Mesothelial cell of epicardium (in vitro differentiated cells): ENCODE data around the gene CD302. TPM values are rescaled to one million over a fixed set of nuclear protein-coding genes. Genes with fewer than 3 reads are reported as not detected.
"Not testable (repeated sequence)": the region's sequence is repeated elsewhere in the genome, so short reads cannot be mapped to it uniquely, and the experiment has no call there.

Experiments
- DNase-seq, 2 experiments: peaks; one replicate each; pipeline ENCODE4 v3.0.0; 2021; ENCODE audit warnings: low spot score in 2 of 2; ENCODE audit not compliant: unreplicated experiment in 2 of 2
- H3K27ac Mint-ChIP-seq: 2 replicates; pipeline ENCODE4 v1.8.0; 2021; ENCODE audit warnings: mixed read lengths
- H3K27me3 Mint-ChIP-seq: 2 replicates; pipeline ENCODE4 v1.8.0; 2021; ENCODE audit warnings: low read depth, mixed read lengths
- H3K36me3 Mint-ChIP-seq: 2 replicates; pipeline ENCODE4 v1.8.0; 2021; ENCODE audit warnings: mixed read lengths
- H3K4me1 Mint-ChIP-seq: 2 replicates; pipeline ENCODE4 v1.8.0; 2021; ENCODE audit warnings: mixed read lengths
- H3K4me3 Mint-ChIP-seq: 2 replicates; pipeline ENCODE4 v1.8.0; 2021; ENCODE audit warnings: mild to moderate bottlenecking, moderate library complexity, mixed read lengths
- H3K9me3 Mint-ChIP-seq: 2 replicates; pipeline ENCODE4 v1.8.0; 2021; ENCODE audit warnings: mixed read lengths
- total RNA-seq: library from RNA; stranded (reverse); gene quantifications from 3 replicates; pipeline ENCODE4 v1.2.1, GENCODE V29; 2021
- TF ChIP-seq, protein P1 (sequence below): fragments of 200-600 bp; sonication (generic); IDR thresholded peaks from one replicate; pipeline ENCODE4 v1.5.0; 2021; ENCODE audit warnings: antibody characterized with exemption; ENCODE audit not compliant: unreplicated experiment

CD302 gene
- total RNA-seq, 1 donor from 2014 or later: 2.9 TPM

DNA sequence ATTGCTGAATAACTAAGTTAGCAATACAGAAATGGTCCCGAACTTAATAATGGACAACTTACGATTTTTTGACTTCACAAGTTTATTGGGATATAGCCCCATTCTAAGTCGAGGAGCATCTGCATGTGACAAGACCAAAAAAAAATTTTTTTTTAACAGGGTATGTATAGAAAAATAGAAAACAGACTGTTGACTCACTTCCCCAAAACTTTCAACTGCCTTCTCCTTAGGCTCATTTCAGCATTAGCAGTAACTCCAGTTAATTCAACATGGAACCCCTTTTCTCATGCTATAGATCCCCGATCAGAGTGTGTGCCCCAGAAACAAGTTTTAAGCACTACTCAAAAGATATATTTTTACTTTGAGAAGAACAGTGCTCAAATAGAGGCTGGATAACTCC lies 5.4 kb downstream of the CD302 start:
- H3K4me1 Mint-ChIP-seq: peaks cover 7% of the 10 kb centered on the region
- no peak overlapping the region for H3K27ac Mint-ChIP-seq
- peaks cover 24% of the 10 kb centered on the region for H3K27me3 Mint-ChIP-seq
- H3K36me3 Mint-ChIP-seq: no peaks in the 10 kb centered on the region
- TF ChIP-seq, protein P1, sequence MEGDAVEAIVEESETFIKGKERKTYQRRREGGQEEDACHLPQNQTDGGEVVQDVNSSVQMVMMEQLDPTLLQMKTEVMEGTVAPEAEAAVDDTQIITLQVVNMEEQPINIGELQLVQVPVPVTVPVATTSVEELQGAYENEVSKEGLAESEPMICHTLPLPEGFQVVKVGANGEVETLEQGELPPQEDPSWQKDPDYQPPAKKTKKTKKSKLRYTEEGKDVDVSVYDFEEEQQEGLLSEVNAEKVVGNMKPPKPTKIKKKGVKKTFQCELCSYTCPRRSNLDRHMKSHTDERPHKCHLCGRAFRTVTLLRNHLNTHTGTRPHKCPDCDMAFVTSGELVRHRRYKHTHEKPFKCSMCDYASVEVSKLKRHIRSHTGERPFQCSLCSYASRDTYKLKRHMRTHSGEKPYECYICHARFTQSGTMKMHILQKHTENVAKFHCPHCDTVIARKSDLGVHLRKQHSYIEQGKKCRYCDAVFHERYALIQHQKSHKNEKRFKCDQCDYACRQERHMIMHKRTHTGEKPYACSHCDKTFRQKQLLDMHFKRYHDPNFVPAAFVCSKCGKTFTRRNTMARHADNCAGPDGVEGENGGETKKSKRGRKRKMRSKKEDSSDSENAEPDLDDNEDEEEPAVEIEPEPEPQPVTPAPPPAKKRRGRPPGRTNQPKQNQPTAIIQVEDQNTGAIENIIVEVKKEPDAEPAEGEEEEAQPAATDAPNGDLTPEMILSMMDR: no peak
- no peak for DNase-seq
- peaks cover 6% of the 10 kb centered on the region for H3K9me3 Mint-ChIP-seq
- H3K4me3 Mint-ChIP-seq: no peak overlapping the region

DNA sequence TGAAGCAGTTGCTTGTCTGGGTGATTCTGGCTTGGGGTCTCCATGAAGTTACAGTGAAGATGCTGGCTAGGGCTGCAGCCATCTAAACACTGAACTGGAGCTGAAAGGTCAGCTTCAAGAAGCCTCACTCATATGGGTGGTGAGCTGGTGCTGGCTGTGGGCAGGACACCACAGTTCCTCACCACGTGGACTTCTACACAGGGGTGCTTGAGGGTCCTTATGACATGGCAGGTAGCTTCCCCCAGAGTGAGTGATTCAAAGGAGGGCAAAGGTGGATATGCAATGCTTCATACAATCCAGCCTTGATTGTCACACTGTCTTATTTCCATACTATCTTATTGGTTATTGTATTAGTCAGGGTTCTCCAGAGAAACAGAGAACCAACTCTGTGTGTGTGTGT lies 6.0 kb downstream of the CD302 start:
- Mint-ChIP-seq H3K27ac (no peak overlapping the region), H3K4me3 (no peak overlapping the region), H3K4me1 (peaks cover 4% of the 10 kb centered on the region), H3K9me3 (peaks cover 6% of the 10 kb centered on the region), H3K27me3 (peaks cover 18% of the 10 kb centered on the region), H3K36me3 (no peaks in the 10 kb centered on the region)
- DNase-seq: no peak
- TF ChIP-seq, protein P1: no peak

DNA sequence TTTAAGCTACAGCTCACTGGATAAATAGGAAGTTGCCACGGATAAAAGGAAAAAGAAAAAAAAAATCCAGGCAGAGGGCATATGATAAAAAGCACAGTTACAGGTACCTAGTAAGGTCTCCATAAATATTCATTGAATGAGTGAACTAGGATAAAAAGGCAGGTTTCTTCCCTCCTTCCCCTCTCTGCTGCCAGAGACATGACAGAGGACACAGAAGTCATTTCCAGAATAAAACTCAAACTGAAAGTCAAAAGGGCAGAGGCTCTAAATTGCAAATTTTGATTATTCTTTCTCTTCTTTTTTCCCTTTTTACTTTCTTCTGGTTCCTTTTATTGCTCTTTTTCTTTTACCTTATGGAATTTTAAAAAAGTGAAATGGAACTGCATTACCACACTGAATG lies 7.7 kb downstream of the CD302 start:
- no peak for DNase-seq
- peaks cover 4% of the 10 kb centered on the region for H3K4me1 Mint-ChIP-seq
- TF ChIP-seq, protein P1: no peak
- H3K36me3 Mint-ChIP-seq: no peaks in the 10 kb centered on the region
- H3K9me3 Mint-ChIP-seq: peaks cover 6% of the 10 kb centered on the region
- no peak overlapping the region for H3K27ac Mint-ChIP-seq
- no peak overlapping the region for H3K4me3 Mint-ChIP-seq
- peaks cover 1% of the 10 kb centered on the region for H3K27me3 Mint-ChIP-seq

DNA sequence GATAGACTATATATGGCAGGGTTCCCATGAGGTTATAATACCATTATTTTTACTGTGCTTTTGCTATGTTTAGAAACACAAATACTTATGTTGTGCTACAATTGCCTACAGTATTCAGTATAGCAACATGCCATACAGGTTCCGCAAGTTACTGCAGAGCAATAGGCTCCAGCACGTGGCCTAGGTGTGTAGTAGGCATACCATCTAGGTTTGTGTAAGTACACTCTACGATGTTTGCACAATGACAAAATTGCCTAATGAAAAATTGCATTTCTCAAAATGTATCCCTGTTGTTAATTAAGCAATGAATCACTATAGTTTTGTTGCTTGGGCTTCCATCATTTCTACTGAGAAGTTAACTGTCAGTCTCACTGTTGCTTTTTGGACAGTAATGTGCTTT lies 9.8 kb downstream of the CD302 start:
- H3K27ac Mint-ChIP-seq: no peak overlapping the region
- H3K27me3 Mint-ChIP-seq: no peaks in the 10 kb centered on the region
- H3K9me3 Mint-ChIP-seq: peaks cover 6% of the 10 kb centered on the region
- H3K4me3 Mint-ChIP-seq: no peak overlapping the region
- TF ChIP-seq, protein P1: no peak
- H3K4me1 Mint-ChIP-seq: peaks cover 12% of the 10 kb centered on the region
- DNase-seq: no peak
- no peaks in the 10 kb centered on the region for H3K36me3 Mint-ChIP-seq

DNA sequence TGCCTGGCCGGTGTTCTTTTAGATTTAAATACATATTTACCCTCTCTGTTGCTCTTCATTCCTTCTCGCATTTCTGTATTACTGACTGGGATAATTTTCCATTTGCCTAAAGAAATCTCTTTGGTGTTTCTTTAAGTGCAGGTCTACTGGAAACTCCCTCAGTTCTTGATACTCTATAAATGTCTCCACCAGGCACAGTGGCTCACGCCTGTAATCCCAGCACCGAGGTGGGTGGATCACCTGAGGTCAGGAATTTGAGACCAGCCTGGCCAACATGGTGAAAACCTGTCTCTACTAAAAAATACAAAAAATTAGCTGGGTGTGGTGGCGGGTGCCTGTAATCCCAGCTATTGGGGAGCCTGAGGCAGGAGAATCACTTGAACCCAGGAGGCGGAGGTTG lies 10.4 kb downstream of the CD302 start:
- not testable (repeated sequence) for H3K9me3 Mint-ChIP-seq, H3K36me3 Mint-ChIP-seq, H3K27ac Mint-ChIP-seq, H3K4me3 Mint-ChIP-seq, H3K27me3 Mint-ChIP-seq, DNase-seq
- H3K4me1 Mint-ChIP-seq: peaks cover 15% of the 10 kb centered on the region

DNA sequence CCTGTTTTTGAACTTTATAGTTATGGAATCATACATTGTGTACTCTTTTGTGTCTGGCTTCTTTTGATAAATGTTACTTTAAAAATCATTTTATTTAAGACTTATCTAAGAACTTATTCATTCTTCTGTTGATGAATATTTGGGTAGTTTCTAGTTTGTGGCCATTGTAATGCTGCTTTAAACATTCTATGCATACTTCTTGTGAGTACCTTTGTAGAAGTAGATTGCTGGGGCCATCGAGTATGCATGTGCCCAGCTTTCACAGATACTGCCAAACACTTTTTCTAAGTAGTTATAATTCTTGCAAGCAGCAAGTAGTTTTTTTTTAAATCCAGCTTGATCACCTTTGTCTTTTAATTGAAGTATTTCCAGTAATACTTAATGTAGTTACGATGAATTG lies 11.1 kb downstream of the CD302 start:
- H3K27me3 Mint-ChIP-seq: no peaks in the 10 kb centered on the region
- H3K4me1 Mint-ChIP-seq: peaks cover 15% of the 10 kb centered on the region
- H3K4me3 Mint-ChIP-seq: no peak overlapping the region
- H3K9me3 Mint-ChIP-seq: peaks cover 6% of the 10 kb centered on the region
- no peak overlapping the region for H3K27ac Mint-ChIP-seq
- H3K36me3 Mint-ChIP-seq: no peaks in the 10 kb centered on the region
- TF ChIP-seq, protein P1: no peak
- no peak for DNase-seq
